GM12878 (cell line): ENCODE data around the gene P2RY11. TPM values are rescaled to one million over a fixed set of nuclear protein-coding genes. Genes with fewer than 3 reads are reported as not detected.

ENCODE experiments used
- ATAC-seq: fragments of 200-7000 bp; cut with Tn5 transposase; 3 replicates; pipeline ENCODE4 v1.9.1; 2020; ENCODE audit warnings: mild to moderate bottlenecking, moderate library complexity
- BruUV-seq: library from RNA; stranded (reverse); fragments of 400-500 nt; replicated peaks from 2 replicates; lab custom pipeline; 2021; lab: Mats Ljungman, UMichigan
- CTCF ChIA-PET: fragments of 300-600 bp; sonication (Branson Sonifier 250); formaldehyde crosslinking; extraction: SDS; loops from one replicate; lab custom pipeline; 2021; ENCODE audit warnings: inconsistent platforms; lab: Yijun Ruan, JAX
- POLR2A ChIA-PET: fragments of 350-600 bp; formaldehyde crosslinking; extraction: SDS; loops from one replicate; lab custom pipeline; 2021; ENCODE audit warnings: inconsistent platforms; lab: Charles Lee
- RAD21 ChIA-PET: fragments of 300-600 bp; sonication (Branson Sonifier 250); formaldehyde crosslinking; loops from one replicate; lab custom pipeline; 2023; ENCODE audit warnings: antibody characterized with exemption; ENCODE audit not compliant: unreplicated experiment; lab: Charles Lee
- SMC1A ChIA-PET: fragments of 300-600 bp; sonication (Branson Sonifier 250); formaldehyde crosslinking; loops from one replicate; lab custom pipeline; 2023; ENCODE audit not compliant: unreplicated experiment, uncharacterized antibody; lab: Charles Lee
- DNase-seq: peaks from one replicate; pipeline ENCODE4 v3.0.0-alpha.2; 2011; ENCODE audit warnings: low read depth, low spot score
- FAIRE-seq: peaks from 3 replicates; lab custom pipeline; 2011; peaks lifted over from hg19 to GRCh38; lab: Jason Lieb, UNC
- H2AFZ ChIP-seq: 2 replicates; pipeline ENCODE4 v1.6.0; 2011; ENCODE audit warnings: low read depth, low read length, control low read depth; ENCODE audit not compliant: control insufficient read depth
- H3K27ac ChIP-seq: 2 replicates; pipeline ENCODE4 v1.5.1; 2011; ENCODE audit warnings: control low read depth; ENCODE audit not compliant: control insufficient read depth, insufficient read depth
- H3K27me3 ChIP-seq, 2 experiments: replicated peaks in 1 of 2; 2 replicates each; pipeline versions ENCODE4 v1.6.0 to v1.6.1; 2011; ENCODE audit warnings: low read length in 1 of 2; ENCODE audit not compliant: control insufficient read depth in 2 of 2, insufficient read depth in 2 of 2
- H3K36me3 ChIP-seq, 2 experiments: 2 replicates each; pipeline ENCODE4 v1.5.1; 2011; ENCODE audit warnings: low read length in 1 of 2; ENCODE audit not compliant: control insufficient read depth in 2 of 2, insufficient read depth in 2 of 2
- H3K4me1 ChIP-seq: 2 replicates; pipeline ENCODE4 v1.6.1; 2011; ENCODE audit warnings: mild to moderate bottlenecking, low read length, moderate library complexity, mixed read lengths; ENCODE audit not compliant: control insufficient read depth, insufficient read depth
- H3K4me2 ChIP-seq: 2 replicates; pipeline ENCODE4 v1.6.0; 2011; ENCODE audit warnings: control low read depth; ENCODE audit not compliant: control insufficient read depth, insufficient read depth
- H3K4me3 ChIP-seq: fragments of 200-600 bp; sonication (generic); 2 replicates; pipeline ENCODE4 v1.5.1; 2016
- H3K79me2 ChIP-seq: 2 replicates; pipeline ENCODE4 v1.6.0; 2011; ENCODE audit warnings: low read length; ENCODE audit not compliant: control insufficient read depth, insufficient read depth
- H3K9ac ChIP-seq: 2 replicates; pipeline ENCODE4 v1.8.0; 2011; ENCODE audit warnings: low read length, control low read depth, mixed read lengths; ENCODE audit not compliant: control insufficient read depth, insufficient read depth
- H3K9me3 ChIP-seq: replicated peaks from 3 replicates; pipeline ENCODE4 v1.5.1; 2011; ENCODE audit warnings: mild to moderate bottlenecking, low read length; ENCODE audit not compliant: control insufficient read depth, insufficient read depth
- H4K20me1 ChIP-seq: 2 replicates; pipeline ENCODE4 v1.6.0; 2011; ENCODE audit not compliant: control insufficient read depth, insufficient read depth
- CHD1 ChIP-seq: IDR thresholded peaks from 2 replicates; pipeline ENCODE4 v1.6.1; 2012; ENCODE audit warnings: low read depth, low read length, improper control_type of control experiment
- NR2C1 ChIP-seq: fragments of 450-650 bp; IDR thresholded peaks from 2 replicates; pipeline ENCODE4 v1.6.1; 2017; ENCODE audit warnings: antibody characterized with exemption, mild to moderate bottlenecking, moderate library complexity
- POLR2A ChIP-seq: IDR thresholded peaks from 2 replicates; pipeline ENCODE4 v1.6.1; 2011; ENCODE audit warnings: low read depth, mild to moderate bottlenecking, low read length
- POLR2AphosphoS5 ChIP-seq: IDR thresholded peaks from 2 replicates; pipeline ENCODE4 v1.6.1; 2011; ENCODE audit warnings: mild to moderate bottlenecking, low read length, inconsistent platforms
- SMAD1 ChIP-seq: fragments of 450-650 bp; IDR thresholded peaks from 2 replicates; pipeline ENCODE4 v1.6.1; 2018; ENCODE audit warnings: mild to moderate bottlenecking, low read depth; ENCODE audit not compliant: partially characterized antibody
- SREBF1 ChIP-seq: IDR thresholded peaks from 2 replicates; pipeline ENCODE4 v1.6.1; 2012; ENCODE audit warnings: mild to moderate bottlenecking, low read length
- WGBS: methylation state at CpG from one replicate; pipeline ENCODE4 v1.1.6; 2016; ENCODE audit warnings: low lambda C conversion rate; ENCODE audit not compliant: insufficient replicate concordance, insufficient coverage; ENCODE audit errors: missing lambda C conversion rate; 5-methylcytosine and 5-hydroxymethylcytosine counted together
- in situ Hi-C: fragments of 300-500 bp; cut with MboI; formaldehyde crosslinking; loops from 9 replicates; pipeline ENCODE4 v1.14.3; 2018; ENCODE audit warnings: mixed read lengths
- intact Hi-C: fragments of 100-400 bp; cut with micrococcal nuclease; formaldehyde crosslinking; loops from one replicate; pipeline ENCODE4 v1.14.2; 2022; ENCODE audit not compliant: unreplicated experiment
- polyA plus RNA-seq, 11 experiments: library from polyadenylated mRNA; depleted of rRNA in 4 of 11; unstranded in 6 of 11; stranded (reverse) in 5 of 11; fragments of >200 nt; fragmentation: Nextera tagmentation in 4 of 11; fragmentation: Illumina TruSeq in 1 of 11; extraction: Ambion mirVana in 4 of 11; extraction: Trizol in 1 of 11; gene quantifications; 1 replicate in 1 of 11; 2 replicates in 10 of 11; pipeline versions ENCODE4 v1.2.1 to v1.2.3, GENCODE V29; 2011 to 2016; ENCODE audit warnings: inconsistent platforms in 2 of 11, missing spikeins in 2 of 11, low read depth in 1 of 11
- total RNA-seq, 4 experiments: library from RNA; depleted of rRNA in 3 of 4; stranded (reverse); fragments of >200 nt in 3 of 4; fragmentation: Illumina TruSeq in 1 of 4; extraction: Trizol in 1 of 4; gene quantifications; 2 replicates each; pipeline versions ENCODE4 v1.2.1 to v1.2.3, GENCODE V29; 2013 to 2021
- TF ChIP-seq, protein P1 (sequence below): IDR thresholded peaks from 2 replicates; pipeline ENCODE4 v1.6.1; 2011; ENCODE audit warnings: borderline replicate concordance, low read depth, mild to moderate bottlenecking, moderate library complexity, low read length; ENCODE audit not compliant: insufficient read depth, poor library complexity, severe bottlenecking
- TF ChIP-seq, protein P2 (sequence below): fragments of 450-650 bp; IDR thresholded peaks from 2 replicates; pipeline ENCODE4 v1.6.1; 2017; ENCODE audit warnings: antibody characterized with exemption, mild to moderate bottlenecking, moderate library complexity

The P2RY11 gene
- total and polyA plus RNA-seq, 10 of the 15 experiments (the other 5 are each of a cell fraction or from before 2014, with no cell fraction given) = 0.14 to 46.5 (median 7.6) TPM

DNA sequence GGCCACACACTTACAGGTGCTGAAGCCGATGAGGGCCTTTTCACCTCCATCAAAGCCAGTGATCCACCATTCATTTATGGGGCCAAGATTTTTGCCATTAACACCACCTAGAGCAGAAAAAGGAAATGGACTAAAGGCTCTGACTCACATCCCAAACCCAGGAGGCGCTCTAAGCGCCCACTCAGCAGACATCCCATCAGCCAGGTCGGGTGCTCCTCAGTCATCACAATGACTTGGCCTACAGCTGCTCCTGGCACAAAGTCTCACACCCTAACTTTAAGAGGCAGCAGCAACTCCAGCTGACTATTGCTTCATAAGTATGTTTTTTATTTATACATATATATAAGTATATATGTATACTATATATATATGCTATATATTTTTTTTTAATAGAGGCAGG lies 44.3 kb downstream of the P2RY11 start (continued):
- TF ChIP-seq, protein P1, sequence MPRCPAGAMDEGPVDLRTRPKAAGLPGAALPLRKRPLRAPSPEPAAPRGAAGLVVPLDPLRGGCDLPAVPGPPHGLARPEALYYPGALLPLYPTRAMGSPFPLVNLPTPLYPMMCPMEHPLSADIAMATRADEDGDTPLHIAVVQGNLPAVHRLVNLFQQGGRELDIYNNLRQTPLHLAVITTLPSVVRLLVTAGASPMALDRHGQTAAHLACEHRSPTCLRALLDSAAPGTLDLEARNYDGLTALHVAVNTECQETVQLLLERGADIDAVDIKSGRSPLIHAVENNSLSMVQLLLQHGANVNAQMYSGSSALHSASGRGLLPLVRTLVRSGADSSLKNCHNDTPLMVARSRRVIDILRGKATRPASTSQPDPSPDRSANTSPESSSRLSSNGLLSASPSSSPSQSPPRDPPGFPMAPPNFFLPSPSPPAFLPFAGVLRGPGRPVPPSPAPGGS = no peak
- TF ChIP-seq, all 136 proteins: peak for 0

DNA sequence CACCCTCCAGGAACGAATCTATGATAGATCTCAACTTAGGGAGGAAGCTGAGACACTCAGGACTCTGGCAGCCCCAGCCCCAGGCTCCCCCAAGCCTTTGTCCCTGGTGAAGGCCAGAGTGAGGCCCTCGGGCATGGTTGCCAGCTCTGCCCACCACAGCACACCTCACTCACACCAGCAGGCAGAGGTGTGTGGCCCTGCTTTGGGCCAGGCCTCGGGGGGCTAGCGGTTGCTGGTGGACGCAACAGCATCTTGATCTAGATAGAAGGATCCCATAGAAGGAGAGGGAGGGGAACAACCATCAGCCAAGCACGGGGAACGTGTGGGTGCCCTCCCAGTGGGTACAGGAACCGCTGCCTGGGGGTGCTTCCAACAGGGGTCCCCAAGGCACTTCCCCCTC lies 46.6 kb downstream of the P2RY11 start:
- Histone ChIP-seq H3K9me3 (no peaks in the 10 kb centered on the region), H3K27me3 (no peaks in the 10 kb centered on the region), H3K79me2 (no peaks in the 10 kb centered on the region), H4K20me1 (no peaks in the 10 kb centered on the region), H3K4me2 (no peak overlapping the region), H3K9ac (no peak overlapping the region), H3K4me1 (no peaks in the 10 kb centered on the region), H3K4me3 (no peak overlapping the region), H2AFZ (no peak overlapping the region), H3K27ac (no peak overlapping the region), H3K36me3 (peaks cover 37 to 62% of the 10 kb centered on the region in 2 experiments)
- ChIA-PET POLR2A (interaction anchor here (0.5 kb wide), 1 partner anchor 241 kb away, joined by 6 read pairs; no protein-coding TSS in a partner anchor), SMC1A (no interaction called here), RAD21 (no interaction called here), CTCF (no interaction called here)
- intact Hi-C loops (no loop called here), in situ Hi-C loops (no loop called here)
- 87% methylated on average over 8 of the region's 8 CpGs for WGBS
- BruUV-seq = no TSS peak
- DNase-seq (no peak), ATAC-seq (no peak), FAIRE-seq (no peak)
- TF ChIP-seq CHD1 = no peak
- peak; percentile 48; the same call in 1 of the 2 replicates for TF ChIP-seq POLR2A

DNA sequence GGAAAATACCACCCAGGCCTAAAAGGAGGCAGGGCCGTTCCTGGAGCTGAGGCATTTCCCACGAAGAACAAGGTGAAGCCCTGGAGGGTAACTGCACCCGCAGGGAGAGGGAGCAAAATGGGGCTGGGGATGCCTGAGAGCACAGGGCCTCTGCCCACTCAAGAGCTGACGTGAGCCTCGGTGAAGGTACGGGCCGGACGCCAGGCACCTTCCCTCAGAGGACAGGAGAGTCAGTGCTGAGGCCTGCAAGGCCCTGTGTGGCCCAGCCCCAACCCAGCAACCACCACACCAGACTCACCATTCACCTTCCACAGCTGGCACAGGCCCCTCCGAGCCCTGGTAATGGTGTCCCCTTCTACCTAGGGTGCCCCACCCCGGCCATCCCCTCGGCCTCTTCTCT lies 47.0 kb downstream of the P2RY11 start:
- no TSS peak for BruUV-seq
- H4K20me1 ChIP-seq = no peaks in the 10 kb centered on the region
- ChIA-PET RAD21 (no interaction called here), POLR2A (no interaction called here), CTCF (no interaction called here), SMC1A (no interaction called here)
- no peaks in the 10 kb centered on the region for H3K79me2 ChIP-seq
- no peak overlapping the region for H3K9ac ChIP-seq
- no peaks in the 10 kb centered on the region for H3K27me3 ChIP-seq
- H3K36me3 ChIP-seq = peaks cover 39 to 66% of the 10 kb centered on the region in 2 experiments
- in situ Hi-C loops (no loop called here), intact Hi-C loops (no loop called here)
- H3K4me1 ChIP-seq = no peaks in the 10 kb centered on the region
- no peak overlapping the region for H3K27ac ChIP-seq
- 95% methylated on average over 11 of the region's 11 CpGs for WGBS
- H2AFZ ChIP-seq = no peak overlapping the region
- no peak for DNase-seq
- H3K9me3 ChIP-seq = no peaks in the 10 kb centered on the region
- no peak for ATAC-seq
- no peak for FAIRE-seq
- H3K4me3 ChIP-seq = no peak overlapping the region
- TF ChIP-seq SMAD1 (no peak), NR2C1 (no peak), SREBF1 (no peak), POLR2A (peak; percentile 40; the same call in 1 of the 2 replicates), POLR2AphosphoS5 (0 out of 2 replicates have a peak, but pooled peaks have one; percentile 27)
- TF ChIP-seq, protein P2, sequence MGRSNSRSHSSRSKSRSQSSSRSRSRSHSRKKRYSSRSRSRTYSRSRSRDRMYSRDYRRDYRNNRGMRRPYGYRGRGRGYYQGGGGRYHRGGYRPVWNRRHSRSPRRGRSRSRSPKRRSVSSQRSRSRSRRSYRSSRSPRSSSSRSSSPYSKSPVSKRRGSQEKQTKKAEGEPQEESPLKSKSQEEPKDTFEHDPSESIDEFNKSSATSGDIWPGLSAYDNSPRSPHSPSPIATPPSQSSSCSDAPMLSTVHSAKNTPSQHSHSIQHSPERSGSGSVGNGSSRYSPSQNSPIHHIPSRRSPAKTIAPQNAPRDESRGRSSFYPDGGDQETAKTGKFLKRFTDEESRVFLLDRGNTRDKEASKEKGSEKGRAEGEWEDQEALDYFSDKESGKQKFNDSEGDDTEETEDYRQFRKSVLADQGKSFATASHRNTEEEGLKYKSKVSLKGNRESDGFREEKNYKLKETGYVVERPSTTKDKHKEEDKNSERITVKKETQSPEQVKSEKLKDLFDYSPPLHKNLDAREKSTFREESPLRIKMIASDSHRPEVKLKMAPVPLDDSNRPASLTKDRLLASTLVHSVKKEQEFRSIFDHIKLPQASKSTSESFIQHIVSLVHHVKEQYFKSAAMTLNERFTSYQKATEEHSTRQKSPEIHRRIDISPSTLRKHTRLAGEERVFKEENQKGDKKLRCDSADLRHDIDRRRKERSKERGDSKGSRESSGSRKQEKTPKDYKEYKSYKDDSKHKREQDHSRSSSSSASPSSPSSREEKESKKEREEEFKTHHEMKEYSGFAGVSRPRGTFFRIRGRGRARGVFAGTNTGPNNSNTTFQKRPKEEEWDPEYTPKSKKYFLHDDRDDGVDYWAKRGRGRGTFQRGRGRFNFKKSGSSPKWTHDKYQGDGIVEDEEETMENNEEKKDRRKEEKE = no peak
- H3K4me2 ChIP-seq = no peak overlapping the region
